GM18526 (cell line): Measurements from ENCODE around the gene EPB42.

Experiments used
- POLR2A ChIP-seq: IDR thresholded peaks from 3 replicates; pipeline ENCODE4 v1.6.1; 2011; ENCODE audit not compliant: insufficient read length; ENCODE audit errors: extremely low read depth

Gene EPB42

DNA sequence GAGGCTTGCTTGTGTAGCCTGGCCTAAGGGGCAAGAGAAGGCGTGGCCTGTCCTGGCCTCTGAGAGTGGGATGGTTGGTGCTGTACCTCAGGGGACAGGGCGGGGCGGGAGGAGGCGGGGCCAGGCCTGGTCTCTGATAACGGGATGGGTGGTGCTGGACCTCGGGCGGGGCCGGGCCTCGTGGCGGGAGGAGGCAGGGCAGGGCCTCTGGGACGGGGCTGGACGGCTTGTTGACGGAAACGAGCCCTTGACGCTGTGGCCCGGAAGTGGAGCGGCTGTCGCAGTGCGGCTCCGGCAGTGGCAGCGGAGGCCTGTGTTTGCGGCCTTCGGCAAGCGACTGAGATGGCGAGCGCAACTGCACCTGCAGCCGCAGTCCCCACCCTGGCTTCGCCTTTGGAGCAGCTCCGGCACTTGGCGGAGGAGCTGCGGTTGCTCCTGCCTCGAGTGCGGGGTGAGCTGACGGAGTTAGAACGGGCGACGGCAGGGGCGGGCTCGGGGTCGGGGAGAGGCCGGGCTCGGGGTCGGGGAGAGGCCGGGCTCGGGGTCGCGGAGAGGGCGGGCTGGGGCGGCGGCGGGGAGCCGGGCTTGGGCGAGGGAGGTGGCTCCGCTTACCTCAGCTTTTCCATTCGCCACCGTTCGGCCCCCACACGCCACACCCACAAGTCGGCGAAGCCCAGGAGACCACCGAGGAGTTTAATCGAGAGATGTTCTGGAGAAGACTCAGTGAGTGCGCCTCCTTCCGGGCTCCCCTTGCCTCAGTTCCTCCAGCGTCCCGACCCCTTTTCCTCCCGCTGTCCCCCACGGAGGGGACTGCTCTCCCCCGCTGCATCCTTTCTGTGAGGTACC is 35.4 kb downstream of the EPB42 start, which contains the start of gene CCNDBP1:
CCNDBP1 (plus strand) TSS at position 247 of the 846 bp plus-strand sequence; CDS start at position 343, 96 bp downstream.
- TF ChIP-seq POLR2A: peak; percentile 91

DNA sequence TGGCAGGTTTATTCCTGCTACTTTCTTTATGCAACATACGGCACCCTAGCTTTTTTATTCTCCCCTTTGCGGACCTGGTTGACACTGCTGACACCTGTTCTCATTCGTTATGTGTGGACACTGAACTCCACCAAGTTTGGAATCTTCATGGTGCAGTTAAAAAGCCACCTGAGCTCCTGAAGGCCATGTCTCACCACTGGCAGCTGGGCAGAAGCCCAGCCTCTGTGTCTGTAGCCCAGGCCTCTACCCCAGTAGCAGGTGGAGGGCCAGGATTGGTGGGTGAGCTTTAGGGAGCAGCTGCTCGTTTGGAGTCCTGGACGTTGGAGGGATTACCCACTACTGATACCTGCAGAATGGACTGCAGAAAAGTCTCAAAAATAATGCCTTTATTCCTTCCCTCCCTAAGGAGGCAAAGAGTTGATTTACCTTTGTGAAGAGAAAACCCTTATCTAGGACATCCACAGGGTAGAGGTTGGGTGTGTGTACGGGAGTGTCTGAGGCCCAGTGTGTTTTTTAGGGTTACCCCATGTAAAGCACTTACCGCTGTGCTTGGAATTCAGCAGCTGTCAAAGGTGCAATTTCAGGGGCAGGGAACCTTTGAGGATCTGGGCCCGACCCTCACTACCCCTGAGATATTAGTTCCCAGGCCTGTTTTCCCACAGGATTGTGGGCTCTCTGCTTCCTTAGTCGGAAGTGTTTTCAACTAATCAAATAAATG is 36.3 kb downstream of the EPB42 start:
- no peak for TF ChIP-seq POLR2A

DNA sequence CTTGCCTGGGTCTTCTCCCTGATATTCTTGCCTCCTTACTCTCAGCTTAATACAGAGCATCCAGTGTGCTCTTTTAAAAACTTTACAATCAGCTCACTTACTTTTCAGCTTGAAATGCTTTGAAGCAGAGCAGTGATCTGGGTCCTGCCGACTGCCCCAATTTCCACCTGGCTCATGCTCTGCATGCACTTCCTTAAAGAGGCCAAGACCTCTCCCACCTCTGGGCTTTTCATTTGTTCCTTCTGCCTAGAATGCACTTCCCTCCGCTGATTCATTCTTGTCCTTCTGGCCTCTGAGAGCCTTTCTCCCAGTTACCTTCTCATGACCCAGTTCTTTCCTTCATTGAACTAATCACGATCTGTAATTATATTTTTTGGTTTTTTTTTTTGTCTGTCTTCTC is 37.5 kb downstream of the EPB42 start:
- no peak for TF ChIP-seq POLR2A

DNA sequence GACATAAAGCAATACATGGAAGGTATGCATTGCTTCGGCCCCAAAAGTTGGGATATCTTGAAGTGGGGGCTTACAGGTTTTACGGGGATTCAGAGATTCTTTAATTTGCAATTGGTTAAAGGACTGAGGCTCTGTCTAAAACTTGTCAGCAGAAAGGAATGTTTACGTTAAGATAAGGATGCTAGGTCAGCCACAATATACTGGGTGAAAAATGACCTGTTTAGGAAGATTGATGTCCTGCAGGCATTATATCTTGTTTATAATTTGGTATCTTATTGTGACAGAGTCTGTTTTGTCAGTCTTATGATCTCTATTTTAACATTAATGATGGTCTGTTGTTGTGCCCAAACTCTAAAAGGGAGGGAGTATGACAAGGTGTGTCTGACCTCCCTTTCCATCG is 50.9 kb downstream of the EPB42 start:
- no peak for TF ChIP-seq POLR2A

DNA sequence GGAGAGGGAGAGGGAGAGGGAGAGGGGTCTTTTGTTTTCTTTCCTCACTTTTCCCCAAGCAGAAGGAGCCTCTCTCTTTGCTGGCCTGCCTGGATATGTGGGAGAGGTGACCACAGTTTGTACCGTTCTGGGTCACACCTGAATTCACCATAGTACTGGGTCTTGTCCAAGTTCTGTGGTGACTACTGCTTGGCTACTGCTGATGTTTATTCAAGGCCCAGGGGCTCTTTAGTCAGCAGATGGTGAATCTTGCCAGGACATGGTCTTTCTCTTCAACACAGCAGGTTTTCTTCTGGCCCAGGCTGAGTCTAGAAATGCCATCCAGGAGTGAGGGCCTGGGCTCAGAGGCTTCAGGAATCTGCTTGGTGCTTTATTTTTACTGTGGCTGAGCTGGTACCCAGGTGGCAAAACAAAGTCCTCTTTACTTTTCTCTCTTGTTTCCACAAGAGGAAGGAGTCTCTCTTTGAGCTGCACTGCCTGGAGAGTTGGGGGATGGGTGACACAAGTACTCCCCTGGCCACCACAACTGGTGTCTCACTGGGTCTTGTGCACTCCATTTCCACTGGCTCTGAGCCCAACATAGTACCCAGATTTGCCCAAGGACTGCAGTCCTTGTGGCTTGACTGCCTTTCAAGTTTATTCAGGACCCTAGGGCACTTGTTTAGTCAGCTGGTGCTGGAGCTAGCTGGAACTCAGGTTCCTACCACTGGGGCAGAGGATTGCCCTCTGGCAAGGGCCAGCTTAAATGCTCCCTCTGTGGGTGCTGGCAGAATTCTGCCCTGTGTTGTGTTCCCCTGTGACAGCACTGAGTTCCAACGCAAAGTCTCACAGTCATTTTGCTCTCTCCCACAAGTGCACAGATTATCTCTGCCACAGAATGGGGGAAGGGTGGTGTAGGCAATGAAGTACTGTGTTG is 52.4 kb downstream of the EPB42 start:
- no peak for TF ChIP-seq POLR2A

DNA sequence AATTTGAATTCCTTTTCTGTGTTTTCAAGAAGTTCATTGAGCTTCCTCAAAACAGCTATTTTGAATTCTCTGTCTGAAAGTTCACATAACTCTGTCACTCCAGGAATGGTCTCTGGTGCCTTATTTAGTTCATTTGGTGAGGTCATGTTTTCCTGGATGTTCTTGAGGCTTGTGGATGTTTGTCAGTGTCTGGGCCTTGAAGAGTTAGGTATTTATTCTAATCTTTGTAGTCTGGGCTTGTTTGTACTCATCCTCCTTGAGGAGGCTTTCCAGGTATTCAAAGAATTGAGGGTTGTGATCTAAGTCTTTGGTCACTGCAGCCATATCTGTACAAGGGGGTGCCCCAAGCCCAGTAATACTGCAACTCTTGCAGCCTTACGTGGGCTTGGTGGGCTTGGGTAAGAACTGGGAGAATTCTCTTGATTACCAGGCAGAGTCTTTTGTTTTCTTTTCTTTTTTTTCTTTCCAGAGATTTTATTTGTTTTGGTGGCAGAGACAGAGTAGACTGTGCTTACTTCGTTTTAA is 55.0 kb downstream of the EPB42 start:
- no peak for TF ChIP-seq POLR2A

DNA sequence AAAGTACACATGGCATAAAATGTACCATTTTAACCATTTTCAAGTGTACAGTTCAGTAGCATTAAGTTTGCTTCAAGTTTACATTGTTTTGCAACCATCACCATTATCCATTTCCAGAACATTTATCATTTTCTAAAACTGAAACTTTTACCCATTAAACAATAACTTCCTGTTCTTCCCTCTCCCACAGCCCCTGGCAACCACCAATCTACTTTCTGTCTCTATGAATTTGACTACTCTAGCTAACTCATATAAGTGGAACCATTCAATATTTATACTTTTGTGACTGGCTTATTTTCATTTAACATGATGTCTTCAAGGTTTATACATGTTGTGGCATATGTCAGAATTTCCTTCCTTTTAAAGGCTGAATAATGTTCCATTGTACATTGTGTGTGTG is 67.5 kb downstream of the EPB42 start:
- TF ChIP-seq POLR2A: no peak

DNA sequence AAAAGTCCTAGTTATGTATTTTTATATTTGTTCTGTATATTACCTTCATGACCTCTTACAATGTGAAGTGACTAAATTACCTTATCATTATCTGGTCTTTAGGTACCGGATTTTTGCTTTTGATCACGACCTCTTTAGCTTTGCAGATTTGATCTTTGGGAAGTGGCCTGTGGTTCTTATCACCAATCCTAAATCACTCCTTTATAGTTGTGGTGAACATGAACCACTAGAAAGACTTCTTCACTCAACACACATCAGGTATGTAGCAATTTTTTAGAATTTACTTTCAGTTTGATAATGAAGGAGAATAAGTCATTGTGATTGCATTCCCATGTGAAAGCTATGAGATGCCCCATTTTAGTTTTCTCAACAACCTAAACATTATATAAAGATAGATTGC is 69.1 kb downstream of the EPB42 start:
- no peak for TF ChIP-seq POLR2A

DNA sequence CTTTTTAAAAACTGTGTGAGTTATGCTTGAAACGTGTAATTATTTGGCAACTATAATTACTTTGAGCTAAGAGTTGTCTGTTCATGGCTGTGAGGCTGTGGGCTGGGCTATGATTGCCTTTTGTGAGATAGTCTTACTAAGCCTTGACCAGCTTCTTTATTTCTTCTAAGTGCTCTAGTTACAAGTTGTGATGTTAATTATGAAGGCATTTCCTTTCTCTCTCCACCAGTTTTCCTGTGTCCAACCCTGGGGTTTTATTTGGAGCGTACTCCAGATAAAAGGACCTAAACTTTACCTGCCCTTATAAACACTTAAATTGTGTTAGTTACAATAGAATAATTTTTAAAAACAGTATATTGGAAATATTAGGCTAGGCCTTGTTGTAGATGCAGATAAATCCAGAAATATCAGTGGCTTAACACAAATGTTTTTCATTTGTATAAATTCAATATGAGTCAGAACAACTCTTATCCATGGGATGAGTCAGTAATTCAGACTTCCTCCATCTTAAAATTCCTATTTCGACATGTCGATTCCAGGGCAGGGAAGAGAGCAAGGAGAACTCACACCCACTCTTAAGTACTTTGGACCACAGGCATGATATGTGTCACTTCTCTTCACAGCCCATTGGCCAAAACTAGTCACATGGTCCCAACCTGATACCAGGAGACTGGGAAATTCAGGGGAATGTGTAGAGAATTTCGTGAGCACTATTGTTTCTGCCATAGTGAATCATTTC is 70.5 kb downstream of the EPB42 start:
- TF ChIP-seq POLR2A: no peak
